ENCODE data around the gene KCNA4. TPM values are rescaled to one million over a fixed set of nuclear protein-coding genes. Genes with fewer than 3 reads are reported as not detected.

KCNA4 gene
- polyA plus RNA-seq, 1 of the 3 experiments (the other 2 are of a cell fraction) = not detected

- no peak overlapping the region for H2AFZ ChIP-seq (ENCODE audit: low read depth)
These were observed 15.7 kb downstream of the KCNA4 start for GRCh38 chr11:30000986-30001750.

GRCh38 chr11:29996016-29996415, 20.8 kb downstream of the KCNA4 start:
- H3K9me3 ChIP-seq = no peaks in the 10 kb centered on the region
- no peaks in the 10 kb centered on the region for H3K9me2 ChIP-seq
- H3K79me2 ChIP-seq (ENCODE audit: insufficient read depth) = no peaks in the 10 kb centered on the region
- H2AFZ ChIP-seq (ENCODE audit: low read depth) = no peak overlapping the region
- DNase-seq = no peak
- TF ChIP-seq MAX (IDR thresholded peaks at IDR 0.05; ENCODE audit: low read depth) (no peak), MXI1 (IDR thresholded peaks at IDR 0.05; ENCODE audit: low read depth, low read length) (no peak), YY1 (IDR thresholded peaks at IDR 0.05; ENCODE audit: low read depth) (no peak), POLR2AphosphoS5 (IDR thresholded peaks at IDR 0.05; ENCODE audit: low read depth, low read length) (no peak), TAF1 (IDR thresholded peaks at IDR 0.05; ENCODE audit: borderline replicate concordance, low read depth, low read length) (no peak), GABPA (IDR thresholded peaks at IDR 0.05; ENCODE audit: low read depth) (no peak), TEAD4 (IDR thresholded peaks at IDR 0.05; ENCODE audit: borderline replicate concordance, insufficient read depth) (no peak), JUND (IDR thresholded peaks at IDR 0.05) (no peak), EZH2phosphoT487 (IDR thresholded peaks at IDR 0.05; ENCODE audit: borderline replicate concordance, low read depth) (no peak), REST (IDR thresholded peaks at IDR 0.05; ENCODE audit: low read depth, low read length) (no peak), FOXM1 (IDR thresholded peaks at IDR 0.05; ENCODE audit: low read depth) (no peak)
- no peaks in the 10 kb centered on the region for H4K20me1 ChIP-seq (ENCODE audit: insufficient read depth)
- POLR2A ChIA-PET = no interaction called here
- H3K4me3 ChIP-seq (ENCODE audit: low read depth in 2 of 2, low read length in 1 of 2) = no peak overlapping the region
- CTCF ChIA-PET = no interaction called here
- H3K4me2 ChIP-seq = no peak overlapping the region
- H3K4me1 ChIP-seq (ENCODE audit: control insufficient read depth in 1 of 2, insufficient read depth in 2 of 2, low read depth in 1 of 2, low read length in 1 of 2) = no peaks in the 10 kb centered on the region
- no peak overlapping the region for H3K9ac ChIP-seq
- H3K27me3 ChIP-seq (ENCODE audit: insufficient read depth) = no peaks in the 10 kb centered on the region
- H3K36me3 ChIP-seq (replicated peaks in 1 of 2; ENCODE audit: control insufficient read depth in 1 of 2, insufficient read depth in 2 of 2, low read length in 1 of 2) = no peaks in the 10 kb centered on the region
- WGBS (ENCODE audit: low lambda C conversion rate) = 0% methylated on average over 1 of the region's 1 CpG
- H3K27ac ChIP-seq (ENCODE audit: low read depth in 2 of 2, low read length in 1 of 2) = no peak overlapping the region
- H3F3A ChIP-seq (replicated peaks; ENCODE audit: insufficient read depth) = no peaks in the 10 kb centered on the region

More at GRCh38 chr11:30000986-30001750, 15.7 kb downstream of the KCNA4 start:
- H3K4me3 ChIP-seq (ENCODE audit: low read depth in 2 of 2, low read length in 1 of 2) = no peak overlapping the region
- DNase-seq = no peak
- no peaks in the 10 kb centered on the region for H3K9me2 ChIP-seq
- no peak overlapping the region for H3K4me2 ChIP-seq
- no peaks in the 10 kb centered on the region for H3F3A ChIP-seq (replicated peaks; ENCODE audit: insufficient read depth)
- H3K4me1 ChIP-seq (ENCODE audit: control insufficient read depth in 1 of 2, insufficient read depth in 2 of 2, low read depth in 1 of 2, low read length in 1 of 2) = no peaks in the 10 kb centered on the region
- no peaks in the 10 kb centered on the region for H3K79me2 ChIP-seq (ENCODE audit: insufficient read depth)
- H4K20me1 ChIP-seq (ENCODE audit: insufficient read depth) = no peaks in the 10 kb centered on the region
- no peak overlapping the region for H3K27ac ChIP-seq (ENCODE audit: low read depth in 2 of 2, low read length in 1 of 2)
- WGBS (ENCODE audit: low lambda C conversion rate) = 1% methylated on average over 5 of the region's 5 CpGs
- no peaks in the 10 kb centered on the region for H3K27me3 ChIP-seq (ENCODE audit: insufficient read depth)
- CTCF ChIA-PET = no interaction called here
- no peak overlapping the region for H3K9ac ChIP-seq
- POLR2A ChIA-PET = no interaction called here
- no peaks in the 10 kb centered on the region for H3K36me3 ChIP-seq (replicated peaks in 1 of 2; ENCODE audit: control insufficient read depth in 1 of 2, insufficient read depth in 2 of 2, low read length in 1 of 2)
- TF ChIP-seq TCF12 (IDR thresholded peaks at IDR 0.05) = no peak
- TF ChIP-seq RXRA (IDR thresholded peaks at IDR 0.05; ENCODE audit: borderline replicate concordance, low read depth) = no peak
- no peak for TF ChIP-seq EZH2phosphoT487 (IDR thresholded peaks at IDR 0.05; ENCODE audit: borderline replicate concordance, low read depth)
- TF ChIP-seq CTCF (IDR thresholded peaks at IDR 0.05) = no peak
- TF ChIP-seq TEAD4 (IDR thresholded peaks at IDR 0.05; ENCODE audit: borderline replicate concordance, insufficient read depth) = no peak
- no peak for TF ChIP-seq SIN3A (IDR thresholded peaks at IDR 0.05; ENCODE audit: borderline replicate concordance, low read depth, low read length)
- no peaks in the 10 kb centered on the region for H3K9me3 ChIP-seq

Measured in SK-N-SH (cell line).